Measurements from ENCODE around the gene GRIK4. TPM values are rescaled to one million over a fixed set of nuclear protein-coding genes. Genes with fewer than 3 reads are reported as not detected.

Gene GRIK4
- total and polyA plus RNA-seq, 4 donors: 0.05 to 0.25 (median 0.06) TPM; not detected in 1

DNA sequence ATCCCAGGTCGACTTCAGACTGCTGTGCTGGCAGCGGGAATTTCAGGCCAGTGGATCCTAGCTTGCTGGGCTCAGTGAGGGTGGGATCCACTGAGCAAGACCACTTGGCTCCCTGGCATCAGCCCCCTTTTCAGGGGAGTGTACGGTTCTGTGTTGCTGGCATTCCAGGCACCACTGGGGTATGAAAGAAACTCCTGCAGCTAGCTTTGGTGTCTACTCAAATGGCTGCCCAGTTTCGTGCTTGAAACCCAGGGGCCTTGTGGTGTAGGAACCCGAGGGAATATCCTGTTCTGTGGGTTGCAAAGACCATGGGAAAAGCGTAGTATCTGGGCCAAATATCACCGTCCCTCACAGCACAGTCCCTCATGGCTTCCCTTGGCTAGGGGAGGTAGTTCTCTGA is 254.8 kb downstream of the GRIK4 start:
- no peak overlapping the region for H3K9ac ChIP-seq (ENCODE audit: low read depth in 1 of 2, low read length in 2 of 2)
- no peak overlapping the region for H3K4me3 ChIP-seq (ENCODE audit: low read depth in 1 of 3, low read length in 3 of 3)
- H3K36me3 ChIP-seq (ENCODE audit: control insufficient read depth in 4 of 4, insufficient read depth in 3 of 4, low read depth in 1 of 4, low read length in 3 of 4): no peaks in the 10 kb centered on the region
- no peak overlapping the region for H3K27ac ChIP-seq (ENCODE audit: low read depth in 1 of 2, low read length in 2 of 2)
- no peak for TF ChIP-seq RAD21 (IDR thresholded peaks at IDR 0.05)
- no peak for TF ChIP-seq HNF4G (IDR thresholded peaks at IDR 0.05)
- TF ChIP-seq NR2F2 (IDR thresholded peaks at IDR 0.05): no peak
- TF ChIP-seq, protein P1, sequence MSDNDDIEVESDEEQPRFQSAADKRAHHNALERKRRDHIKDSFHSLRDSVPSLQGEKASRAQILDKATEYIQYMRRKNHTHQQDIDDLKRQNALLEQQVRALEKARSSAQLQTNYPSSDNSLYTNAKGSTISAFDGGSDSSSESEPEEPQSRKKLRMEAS (IDR thresholded peaks at IDR 0.05): no peak
- TF ChIP-seq SP1 (IDR thresholded peaks at IDR 0.05): no peak
- TF ChIP-seq RXRA (IDR thresholded peaks at IDR 0.05): no peak
- TF ChIP-seq HNF4A (conservative IDR thresholded peaks at IDR 0.05): no peak
- no peak for TF ChIP-seq JUND (IDR thresholded peaks at IDR 0.05)
- TF ChIP-seq FOXA1 (IDR thresholded peaks at IDR 0.05): no peak
- no peak for TF ChIP-seq TAF1 (conservative IDR thresholded peaks at IDR 0.05)
- no peak for TF ChIP-seq YY1 (IDR thresholded peaks at IDR 0.05)
- TF ChIP-seq GABPA (IDR thresholded peaks at IDR 0.05 in 1 of 2, conservative IDR thresholded peaks at IDR 0.05 in 1 of 2): no peak
- TF ChIP-seq, protein P2, sequence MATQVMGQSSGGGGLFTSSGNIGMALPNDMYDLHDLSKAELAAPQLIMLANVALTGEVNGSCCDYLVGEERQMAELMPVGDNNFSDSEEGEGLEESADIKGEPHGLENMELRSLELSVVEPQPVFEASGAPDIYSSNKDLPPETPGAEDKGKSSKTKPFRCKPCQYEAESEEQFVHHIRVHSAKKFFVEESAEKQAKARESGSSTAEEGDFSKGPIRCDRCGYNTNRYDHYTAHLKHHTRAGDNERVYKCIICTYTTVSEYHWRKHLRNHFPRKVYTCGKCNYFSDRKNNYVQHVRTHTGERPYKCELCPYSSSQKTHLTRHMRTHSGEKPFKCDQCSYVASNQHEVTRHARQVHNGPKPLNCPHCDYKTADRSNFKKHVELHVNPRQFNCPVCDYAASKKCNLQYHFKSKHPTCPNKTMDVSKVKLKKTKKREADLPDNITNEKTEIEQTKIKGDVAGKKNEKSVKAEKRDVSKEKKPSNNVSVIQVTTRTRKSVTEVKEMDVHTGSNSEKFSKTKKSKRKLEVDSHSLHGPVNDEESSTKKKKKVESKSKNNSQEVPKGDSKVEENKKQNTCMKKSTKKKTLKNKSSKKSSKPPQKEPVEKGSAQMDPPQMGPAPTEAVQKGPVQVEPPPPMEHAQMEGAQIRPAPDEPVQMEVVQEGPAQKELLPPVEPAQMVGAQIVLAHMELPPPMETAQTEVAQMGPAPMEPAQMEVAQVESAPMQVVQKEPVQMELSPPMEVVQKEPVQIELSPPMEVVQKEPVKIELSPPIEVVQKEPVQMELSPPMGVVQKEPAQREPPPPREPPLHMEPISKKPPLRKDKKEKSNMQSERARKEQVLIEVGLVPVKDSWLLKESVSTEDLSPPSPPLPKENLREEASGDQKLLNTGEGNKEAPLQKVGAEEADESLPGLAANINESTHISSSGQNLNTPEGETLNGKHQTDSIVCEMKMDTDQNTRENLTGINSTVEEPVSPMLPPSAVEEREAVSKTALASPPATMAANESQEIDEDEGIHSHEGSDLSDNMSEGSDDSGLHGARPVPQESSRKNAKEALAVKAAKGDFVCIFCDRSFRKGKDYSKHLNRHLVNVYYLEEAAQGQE (IDR thresholded peaks at IDR 0.05): no peak
- TF ChIP-seq, protein P3, sequence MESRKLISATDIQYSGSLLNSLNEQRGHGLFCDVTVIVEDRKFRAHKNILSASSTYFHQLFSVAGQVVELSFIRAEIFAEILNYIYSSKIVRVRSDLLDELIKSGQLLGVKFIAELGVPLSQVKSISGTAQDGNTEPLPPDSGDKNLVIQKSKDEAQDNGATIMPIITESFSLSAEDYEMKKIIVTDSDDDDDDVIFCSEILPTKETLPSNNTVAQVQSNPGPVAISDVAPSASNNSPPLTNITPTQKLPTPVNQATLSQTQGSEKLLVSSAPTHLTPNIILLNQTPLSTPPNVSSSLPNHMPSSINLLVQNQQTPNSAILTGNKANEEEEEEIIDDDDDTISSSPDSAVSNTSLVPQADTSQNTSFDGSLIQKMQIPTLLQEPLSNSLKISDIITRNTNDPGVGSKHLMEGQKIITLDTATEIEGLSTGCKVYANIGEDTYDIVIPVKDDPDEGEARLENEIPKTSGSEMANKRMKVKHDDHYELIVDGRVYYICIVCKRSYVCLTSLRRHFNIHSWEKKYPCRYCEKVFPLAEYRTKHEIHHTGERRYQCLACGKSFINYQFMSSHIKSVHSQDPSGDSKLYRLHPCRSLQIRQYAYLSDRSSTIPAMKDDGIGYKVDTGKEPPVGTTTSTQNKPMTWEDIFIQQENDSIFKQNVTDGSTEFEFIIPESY (IDR thresholded peaks at IDR 0.05): no peak
- no peak for TF ChIP-seq EGR1 (IDR thresholded peaks at IDR 0.05; ENCODE audit: low read depth in 2 of 2)
- TF ChIP-seq, protein P4, sequence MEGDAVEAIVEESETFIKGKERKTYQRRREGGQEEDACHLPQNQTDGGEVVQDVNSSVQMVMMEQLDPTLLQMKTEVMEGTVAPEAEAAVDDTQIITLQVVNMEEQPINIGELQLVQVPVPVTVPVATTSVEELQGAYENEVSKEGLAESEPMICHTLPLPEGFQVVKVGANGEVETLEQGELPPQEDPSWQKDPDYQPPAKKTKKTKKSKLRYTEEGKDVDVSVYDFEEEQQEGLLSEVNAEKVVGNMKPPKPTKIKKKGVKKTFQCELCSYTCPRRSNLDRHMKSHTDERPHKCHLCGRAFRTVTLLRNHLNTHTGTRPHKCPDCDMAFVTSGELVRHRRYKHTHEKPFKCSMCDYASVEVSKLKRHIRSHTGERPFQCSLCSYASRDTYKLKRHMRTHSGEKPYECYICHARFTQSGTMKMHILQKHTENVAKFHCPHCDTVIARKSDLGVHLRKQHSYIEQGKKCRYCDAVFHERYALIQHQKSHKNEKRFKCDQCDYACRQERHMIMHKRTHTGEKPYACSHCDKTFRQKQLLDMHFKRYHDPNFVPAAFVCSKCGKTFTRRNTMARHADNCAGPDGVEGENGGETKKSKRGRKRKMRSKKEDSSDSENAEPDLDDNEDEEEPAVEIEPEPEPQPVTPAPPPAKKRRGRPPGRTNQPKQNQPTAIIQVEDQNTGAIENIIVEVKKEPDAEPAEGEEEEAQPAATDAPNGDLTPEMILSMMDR (IDR thresholded peaks at IDR 0.05; ENCODE audit: low read depth, low read length, missing input control): no peak
- H3K27me3 ChIP-seq (ENCODE audit: control insufficient read depth in 4 of 4, insufficient read depth in 4 of 4, low read length in 3 of 4): peaks cover 0 to 4% (median 0%) of the 10 kb centered on the region in 4 donors
- peaks cover 0 to 3% (median 1%) of the 10 kb centered on the region in 4 donors for H3K9me3 ChIP-seq (ENCODE audit: control insufficient read depth in 4 of 4, low read length in 3 of 4)
- WGBS: 81% methylated on average over 7 of the region's 7 CpGs
- no peak for DNase-seq (ENCODE audit: low spot score)
- H3K4me1 ChIP-seq (ENCODE audit: control insufficient read depth in 4 of 4, insufficient read depth in 4 of 4, low read length in 3 of 4): no peaks in the 10 kb centered on the region

DNA sequence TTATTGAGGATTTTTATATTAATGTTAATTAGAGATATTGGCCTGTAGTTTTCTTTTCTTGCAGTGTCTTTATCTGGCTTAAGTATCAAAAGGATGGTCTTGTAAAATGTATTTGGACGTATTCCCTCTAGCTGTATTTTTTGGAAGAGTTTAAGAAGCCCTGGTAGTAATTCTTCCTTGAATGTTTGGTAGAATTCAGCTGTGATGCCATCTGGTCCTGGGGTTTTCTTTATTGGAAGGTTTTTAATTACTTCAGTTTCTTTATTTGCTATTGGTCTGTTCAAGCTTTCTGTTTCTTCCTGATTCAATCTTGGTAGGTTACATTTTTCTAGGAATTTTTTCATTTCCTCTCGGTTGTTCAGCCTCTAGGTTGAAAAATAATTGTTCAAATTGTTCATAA is 257.4 kb downstream of the GRIK4 start:
- no peaks in the 10 kb centered on the region for H3K4me1 ChIP-seq (ENCODE audit: control insufficient read depth in 4 of 4, insufficient read depth in 4 of 4, low read length in 3 of 4)
- no peak overlapping the region for H3K9ac ChIP-seq (ENCODE audit: low read depth in 1 of 2, low read length in 2 of 2)
- no peak overlapping the region for H3K27ac ChIP-seq (ENCODE audit: low read depth in 1 of 2, low read length in 2 of 2)
- no peak for DNase-seq (ENCODE audit: low spot score)
- TF ChIP-seq TAF1 (conservative IDR thresholded peaks at IDR 0.05) (no peak), SP1 (IDR thresholded peaks at IDR 0.05) (no peak), HNF4A (conservative IDR thresholded peaks at IDR 0.05) (no peak), GABPA (IDR thresholded peaks at IDR 0.05 in 1 of 2, conservative IDR thresholded peaks at IDR 0.05 in 1 of 2) (no peak), RXRA (IDR thresholded peaks at IDR 0.05) (no peak), NR2F2 (IDR thresholded peaks at IDR 0.05) (no peak), EGR1 (IDR thresholded peaks at IDR 0.05; ENCODE audit: low read depth in 2 of 2) (no peak), HNF4G (IDR thresholded peaks at IDR 0.05) (no peak)
- TF ChIP-seq, protein P3 (IDR thresholded peaks at IDR 0.05): no peak
- H3K9me3 ChIP-seq (ENCODE audit: control insufficient read depth in 4 of 4, low read length in 3 of 4): peaks cover 0 to 3% (median 1%) of the 10 kb centered on the region in 4 donors
- H3K4me3 ChIP-seq (ENCODE audit: low read depth in 1 of 3, low read length in 3 of 3): no peak overlapping the region
- no peaks in the 10 kb centered on the region for H3K36me3 ChIP-seq (ENCODE audit: control insufficient read depth in 4 of 4, insufficient read depth in 3 of 4, low read depth in 1 of 4, low read length in 3 of 4)
- WGBS: 92% methylated on average over 2 of the region's 2 CpGs
- peaks cover 0 to 4% (median 0%) of the 10 kb centered on the region in 4 donors for H3K27me3 ChIP-seq (ENCODE audit: control insufficient read depth in 4 of 4, insufficient read depth in 4 of 4, low read length in 3 of 4)

All from liver (tissue), 9 donors.